ENCODE results near the gene TAF11L13.

The TAF11L13 gene

DNA sequence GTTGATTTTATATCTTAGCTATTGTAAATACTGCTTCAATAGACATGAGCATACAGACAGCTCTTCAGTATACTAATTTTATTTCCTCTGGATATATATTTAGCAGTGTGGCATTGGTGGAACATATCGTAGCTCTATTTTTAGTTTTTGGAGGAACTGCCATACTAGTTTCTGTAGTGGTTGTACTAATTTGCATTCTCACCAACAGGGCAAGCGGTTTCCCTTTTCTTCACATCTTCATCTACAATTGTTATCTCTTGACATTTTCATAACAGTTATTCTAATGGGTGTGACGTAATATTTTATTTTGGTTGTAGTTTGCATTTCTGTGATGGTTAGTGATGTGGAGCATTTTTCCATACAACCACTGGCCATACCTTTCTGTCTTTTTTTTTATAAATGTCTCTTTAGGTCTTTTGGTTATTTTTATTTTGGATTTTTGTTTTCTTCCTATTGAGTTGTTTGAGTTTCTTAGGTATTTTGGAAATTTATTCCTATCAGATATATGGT, 34.9 kb downstream of the TAF11L13 start:
- no peak overlapping the region for H3K4me3 ChIP-seq (ENCODE audit: low read depth, low read length)
- TF ChIP-seq, protein P1, sequence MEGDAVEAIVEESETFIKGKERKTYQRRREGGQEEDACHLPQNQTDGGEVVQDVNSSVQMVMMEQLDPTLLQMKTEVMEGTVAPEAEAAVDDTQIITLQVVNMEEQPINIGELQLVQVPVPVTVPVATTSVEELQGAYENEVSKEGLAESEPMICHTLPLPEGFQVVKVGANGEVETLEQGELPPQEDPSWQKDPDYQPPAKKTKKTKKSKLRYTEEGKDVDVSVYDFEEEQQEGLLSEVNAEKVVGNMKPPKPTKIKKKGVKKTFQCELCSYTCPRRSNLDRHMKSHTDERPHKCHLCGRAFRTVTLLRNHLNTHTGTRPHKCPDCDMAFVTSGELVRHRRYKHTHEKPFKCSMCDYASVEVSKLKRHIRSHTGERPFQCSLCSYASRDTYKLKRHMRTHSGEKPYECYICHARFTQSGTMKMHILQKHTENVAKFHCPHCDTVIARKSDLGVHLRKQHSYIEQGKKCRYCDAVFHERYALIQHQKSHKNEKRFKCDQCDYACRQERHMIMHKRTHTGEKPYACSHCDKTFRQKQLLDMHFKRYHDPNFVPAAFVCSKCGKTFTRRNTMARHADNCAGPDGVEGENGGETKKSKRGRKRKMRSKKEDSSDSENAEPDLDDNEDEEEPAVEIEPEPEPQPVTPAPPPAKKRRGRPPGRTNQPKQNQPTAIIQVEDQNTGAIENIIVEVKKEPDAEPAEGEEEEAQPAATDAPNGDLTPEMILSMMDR (IDR thresholded peaks at IDR 0.05; ENCODE audit: low read depth, low read length): no peak

DNA sequence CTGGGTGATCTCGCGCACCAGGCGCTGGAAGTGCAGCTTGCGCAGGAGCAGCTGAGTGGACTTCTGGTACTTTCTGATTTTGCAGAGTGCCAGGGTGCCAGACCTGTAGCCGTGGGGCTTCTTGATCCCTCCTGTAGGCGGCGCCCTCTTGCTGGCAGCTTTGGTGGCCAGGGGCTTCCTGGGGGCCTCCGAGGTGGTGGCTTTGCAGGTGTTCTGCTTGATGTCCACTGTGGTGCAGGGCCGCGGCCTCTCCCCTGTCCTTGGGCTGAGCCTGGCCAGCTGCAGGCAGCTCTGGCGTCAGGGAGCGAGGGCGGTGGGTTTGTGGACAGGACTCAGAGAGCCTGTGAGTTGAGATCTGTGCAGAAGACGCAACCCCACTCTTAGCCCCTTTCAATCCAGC, 38.5 kb downstream of the TAF11L13 start:
- TF ChIP-seq, protein P1 (IDR thresholded peaks at IDR 0.05; ENCODE audit: low read depth, low read length): no peak
- no peak overlapping the region for H3K4me3 ChIP-seq (ENCODE audit: low read depth, low read length)

DNA sequence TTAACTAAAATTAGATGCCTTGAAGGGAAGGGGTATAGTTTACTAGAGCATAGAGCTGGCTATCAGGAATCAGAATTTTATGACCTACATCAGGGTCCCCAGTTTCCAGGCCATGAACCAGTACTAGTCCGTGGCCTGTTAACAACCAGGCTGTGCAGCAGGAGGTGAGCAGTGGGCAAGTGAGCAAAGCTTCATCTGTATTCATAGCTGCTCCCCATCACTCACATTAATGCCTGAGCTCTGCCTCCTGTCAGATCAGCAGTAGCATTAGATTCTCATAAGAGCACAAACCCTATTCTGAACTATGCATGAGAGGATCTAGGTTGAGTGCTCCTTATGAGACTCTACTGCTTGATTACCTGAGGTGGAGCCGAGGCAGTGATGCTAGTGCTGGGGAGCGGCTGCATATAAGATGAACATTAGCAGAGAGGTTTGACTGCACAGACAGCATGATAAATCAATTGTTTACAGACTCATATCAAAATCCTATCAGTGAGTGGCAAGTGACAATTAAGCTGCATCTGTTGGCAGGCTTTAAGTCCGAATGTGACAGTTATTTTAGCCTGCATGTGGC, 47.0 kb downstream of the TAF11L13 start:
- H3K4me3 ChIP-seq (ENCODE audit: low read depth, low read length): no peak overlapping the region
- TF ChIP-seq, protein P1 (IDR thresholded peaks at IDR 0.05; ENCODE audit: low read depth, low read length): no peak

DNA sequence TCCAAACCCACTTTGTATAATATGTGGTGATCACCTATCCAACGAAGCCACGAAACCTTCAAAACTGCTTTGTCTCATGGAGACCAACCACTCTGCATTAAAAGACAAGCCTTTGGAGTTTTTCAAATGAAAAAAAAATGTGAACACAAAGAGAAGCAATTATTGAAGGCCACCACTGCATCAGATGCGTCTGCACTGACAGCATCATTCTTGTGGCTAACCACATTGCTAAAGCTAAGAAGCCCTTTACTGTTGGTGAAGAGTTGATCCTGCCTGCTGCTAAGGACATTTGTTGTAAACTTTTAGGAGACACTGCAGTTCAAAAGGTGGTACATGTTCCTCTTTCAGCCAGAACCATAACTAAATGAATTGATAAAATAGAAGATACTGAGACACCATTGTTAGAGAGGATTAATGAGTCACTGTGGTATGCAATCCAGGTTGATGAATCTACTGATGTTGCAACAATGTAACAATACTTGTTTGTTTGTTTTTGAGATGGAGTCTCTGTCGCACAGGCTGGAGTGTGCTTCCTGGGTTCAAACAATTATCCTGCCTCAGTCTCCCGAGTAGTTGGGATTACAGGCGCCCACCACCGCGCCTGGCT, 47.8 kb downstream of the TAF11L13 start:
- TF ChIP-seq, protein P1 (IDR thresholded peaks at IDR 0.05; ENCODE audit: low read depth, low read length): no peak

DNA sequence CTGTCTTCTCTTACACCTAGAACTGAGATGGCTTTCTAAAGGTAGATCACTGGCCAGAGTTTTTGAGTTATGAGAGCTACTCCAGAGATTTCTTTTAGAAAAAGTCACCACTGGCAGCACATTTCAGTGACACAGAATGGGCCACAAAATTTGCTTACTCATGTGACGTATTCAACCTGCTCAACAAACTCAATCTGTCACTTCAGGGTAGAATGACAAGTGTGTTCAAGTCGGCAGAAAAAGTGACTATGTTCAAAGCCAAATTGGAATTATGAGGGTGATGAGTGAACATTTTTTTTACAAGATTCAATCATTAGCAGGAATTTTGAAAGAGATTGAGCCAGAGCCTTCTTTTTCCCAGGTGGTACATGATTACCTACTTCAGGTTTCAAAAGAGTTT, 48.8 kb downstream of the TAF11L13 start:
- H3K4me3 ChIP-seq (ENCODE audit: low read depth, low read length): no peak overlapping the region
- TF ChIP-seq, protein P1 (IDR thresholded peaks at IDR 0.05; ENCODE audit: low read depth, low read length): no peak

More for the DNA sequence above, 47.8 kb downstream of the TAF11L13 start:
- no peak overlapping the region for H3K4me3 ChIP-seq (ENCODE audit: low read depth, low read length)

Data from WI38 (cell line).